Measurements from ENCODE around the gene CYSRT1.

DNA sequence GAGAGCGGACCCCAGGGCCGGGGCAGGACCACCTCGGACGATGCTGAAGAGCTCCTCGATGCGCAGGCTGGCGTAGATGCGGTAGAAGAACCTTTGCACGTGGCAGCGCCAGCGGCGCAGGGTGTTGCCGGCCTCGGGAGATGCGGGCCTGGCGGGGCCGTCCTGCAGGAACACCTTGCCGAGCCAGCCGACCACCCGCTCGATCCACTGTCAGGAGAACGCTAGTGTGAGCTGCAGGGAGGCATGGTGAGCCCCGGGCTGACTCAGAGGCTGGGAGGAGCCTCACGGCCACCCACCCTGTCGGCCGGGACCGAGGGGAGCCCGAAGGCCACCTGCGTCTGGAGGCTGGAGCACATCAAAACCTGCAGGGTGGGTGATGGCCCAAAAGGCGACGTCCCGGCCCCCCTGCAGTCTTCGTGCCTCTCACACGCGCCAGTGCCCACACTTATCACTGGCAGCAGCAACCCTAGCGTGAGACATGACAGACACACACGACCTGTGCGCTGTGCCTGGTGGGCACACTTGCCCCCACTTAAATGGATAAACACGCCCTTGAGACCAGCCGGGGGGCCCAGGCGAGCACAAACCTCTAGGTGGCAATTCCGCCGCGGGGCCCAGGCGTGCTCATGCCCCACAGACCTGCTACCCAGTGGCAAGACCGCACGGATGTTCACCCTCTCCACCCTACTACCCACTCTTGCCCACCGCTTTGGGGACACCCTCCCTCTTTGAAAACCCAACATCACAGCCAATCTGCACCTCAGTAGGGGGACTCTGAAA lies 39.9 kb upstream of the CYSRT1 start:
- TF ChIP-seq, protein P1, sequence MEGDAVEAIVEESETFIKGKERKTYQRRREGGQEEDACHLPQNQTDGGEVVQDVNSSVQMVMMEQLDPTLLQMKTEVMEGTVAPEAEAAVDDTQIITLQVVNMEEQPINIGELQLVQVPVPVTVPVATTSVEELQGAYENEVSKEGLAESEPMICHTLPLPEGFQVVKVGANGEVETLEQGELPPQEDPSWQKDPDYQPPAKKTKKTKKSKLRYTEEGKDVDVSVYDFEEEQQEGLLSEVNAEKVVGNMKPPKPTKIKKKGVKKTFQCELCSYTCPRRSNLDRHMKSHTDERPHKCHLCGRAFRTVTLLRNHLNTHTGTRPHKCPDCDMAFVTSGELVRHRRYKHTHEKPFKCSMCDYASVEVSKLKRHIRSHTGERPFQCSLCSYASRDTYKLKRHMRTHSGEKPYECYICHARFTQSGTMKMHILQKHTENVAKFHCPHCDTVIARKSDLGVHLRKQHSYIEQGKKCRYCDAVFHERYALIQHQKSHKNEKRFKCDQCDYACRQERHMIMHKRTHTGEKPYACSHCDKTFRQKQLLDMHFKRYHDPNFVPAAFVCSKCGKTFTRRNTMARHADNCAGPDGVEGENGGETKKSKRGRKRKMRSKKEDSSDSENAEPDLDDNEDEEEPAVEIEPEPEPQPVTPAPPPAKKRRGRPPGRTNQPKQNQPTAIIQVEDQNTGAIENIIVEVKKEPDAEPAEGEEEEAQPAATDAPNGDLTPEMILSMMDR (IDR thresholded peaks at IDR 0.05), result no peak
- no peak for TF ChIP-seq POLR2A (IDR thresholded peaks at IDR 0.05)
